HL-60 (cell line): ENCODE measurements around the gene PKD1L1.

Experiments
- CTCF ChIP-seq: IDR thresholded peaks from one replicate; pipeline ENCODE4 v1.5.1; 2011; ENCODE audit warnings: low read length, control low read depth, inconsistent platforms; ENCODE audit not compliant: insufficient read depth
- GABPA ChIP-seq: IDR thresholded peaks from 2 replicates; pipeline ENCODE4 v1.6.1; 2012; ENCODE audit warnings: low read depth
- POLR2AphosphoS5 ChIP-seq: IDR thresholded peaks from 2 replicates; pipeline ENCODE4 v1.6.1; 2012; ENCODE audit warnings: low read depth
- SPI1 ChIP-seq: IDR thresholded peaks from 2 replicates; pipeline ENCODE4 v1.6.1; 2012; ENCODE audit warnings: low read depth, mild to moderate bottlenecking, borderline replicate concordance
- TF ChIP-seq, protein P1 (sequence below): IDR thresholded peaks from 2 replicates; pipeline ENCODE4 v1.6.1; 2012; ENCODE audit warnings: low read depth; ENCODE audit not compliant: insufficient replicate concordance

DNA sequence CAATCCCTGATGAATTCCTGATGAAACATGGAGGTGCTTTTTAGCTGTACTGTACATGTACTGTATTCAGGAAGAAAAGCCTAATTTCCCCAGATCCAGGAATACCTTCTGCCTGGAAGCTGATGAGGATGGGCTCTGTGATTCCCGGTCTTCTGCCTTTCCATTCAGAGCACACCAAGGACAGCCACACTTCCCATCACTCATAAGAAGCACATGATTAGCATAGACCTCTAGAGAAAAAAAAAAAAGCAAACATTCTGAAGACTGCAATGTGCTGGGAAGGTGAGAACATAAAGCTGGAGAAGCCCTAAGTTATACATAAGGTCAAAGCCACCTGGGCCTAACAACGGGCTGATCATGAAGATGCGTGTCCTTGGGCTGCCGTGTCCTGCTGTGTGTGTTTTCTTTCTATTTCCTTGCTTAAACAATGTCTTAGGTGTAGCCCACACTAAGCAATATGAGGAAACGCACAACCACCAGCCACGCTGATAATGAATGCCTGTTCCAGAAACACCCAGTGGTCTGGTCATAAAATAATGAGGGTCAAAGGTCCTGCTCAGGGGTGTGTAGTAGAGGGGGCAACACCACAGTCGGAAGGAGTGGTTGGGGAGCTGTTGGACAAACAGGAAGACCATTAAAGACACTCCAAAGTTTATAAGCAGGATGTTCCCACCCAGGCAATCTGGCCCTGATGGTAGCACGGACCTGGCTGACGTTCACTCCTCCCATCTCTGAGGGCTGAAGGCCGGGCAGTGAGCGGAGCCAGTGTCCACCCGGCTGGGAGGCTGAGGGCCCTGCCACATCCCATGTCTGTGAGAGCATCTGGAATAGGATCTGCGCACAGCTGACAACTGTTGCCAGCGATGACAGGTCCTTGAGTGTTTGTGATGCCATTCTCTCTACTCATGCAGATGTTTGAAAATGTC is 7.9 kb downstream of the PKD1L1 start:
- TF ChIP-seq POLR2AphosphoS5, result no peak
- no peak for TF ChIP-seq CTCF
- TF ChIP-seq, protein P1, sequence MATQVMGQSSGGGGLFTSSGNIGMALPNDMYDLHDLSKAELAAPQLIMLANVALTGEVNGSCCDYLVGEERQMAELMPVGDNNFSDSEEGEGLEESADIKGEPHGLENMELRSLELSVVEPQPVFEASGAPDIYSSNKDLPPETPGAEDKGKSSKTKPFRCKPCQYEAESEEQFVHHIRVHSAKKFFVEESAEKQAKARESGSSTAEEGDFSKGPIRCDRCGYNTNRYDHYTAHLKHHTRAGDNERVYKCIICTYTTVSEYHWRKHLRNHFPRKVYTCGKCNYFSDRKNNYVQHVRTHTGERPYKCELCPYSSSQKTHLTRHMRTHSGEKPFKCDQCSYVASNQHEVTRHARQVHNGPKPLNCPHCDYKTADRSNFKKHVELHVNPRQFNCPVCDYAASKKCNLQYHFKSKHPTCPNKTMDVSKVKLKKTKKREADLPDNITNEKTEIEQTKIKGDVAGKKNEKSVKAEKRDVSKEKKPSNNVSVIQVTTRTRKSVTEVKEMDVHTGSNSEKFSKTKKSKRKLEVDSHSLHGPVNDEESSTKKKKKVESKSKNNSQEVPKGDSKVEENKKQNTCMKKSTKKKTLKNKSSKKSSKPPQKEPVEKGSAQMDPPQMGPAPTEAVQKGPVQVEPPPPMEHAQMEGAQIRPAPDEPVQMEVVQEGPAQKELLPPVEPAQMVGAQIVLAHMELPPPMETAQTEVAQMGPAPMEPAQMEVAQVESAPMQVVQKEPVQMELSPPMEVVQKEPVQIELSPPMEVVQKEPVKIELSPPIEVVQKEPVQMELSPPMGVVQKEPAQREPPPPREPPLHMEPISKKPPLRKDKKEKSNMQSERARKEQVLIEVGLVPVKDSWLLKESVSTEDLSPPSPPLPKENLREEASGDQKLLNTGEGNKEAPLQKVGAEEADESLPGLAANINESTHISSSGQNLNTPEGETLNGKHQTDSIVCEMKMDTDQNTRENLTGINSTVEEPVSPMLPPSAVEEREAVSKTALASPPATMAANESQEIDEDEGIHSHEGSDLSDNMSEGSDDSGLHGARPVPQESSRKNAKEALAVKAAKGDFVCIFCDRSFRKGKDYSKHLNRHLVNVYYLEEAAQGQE, result no peak
- no peak for TF ChIP-seq SPI1
- no peak for TF ChIP-seq GABPA
